ENCODE measurements around the gene EMC7.

DNA sequence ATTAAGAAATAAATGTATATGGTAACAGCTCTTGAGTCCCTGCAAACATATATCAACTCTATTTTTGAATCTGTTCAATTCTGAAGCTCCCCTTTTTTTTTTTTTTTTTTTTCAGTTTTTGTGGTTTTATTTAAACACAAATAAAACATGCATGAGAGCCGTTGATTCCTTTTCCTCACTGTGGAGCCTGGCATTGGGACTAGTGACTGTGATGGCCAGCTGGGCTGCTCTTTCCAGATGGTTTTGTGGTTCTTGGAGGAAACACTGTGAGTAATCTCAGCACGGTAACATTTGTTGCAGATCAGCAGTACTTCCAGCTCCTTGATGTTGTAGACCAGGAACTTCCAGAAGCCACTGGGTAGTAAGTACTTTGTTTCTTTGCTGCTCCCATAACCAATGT, 15.9 kb downstream of the EMC7 start:
- TF ChIP-seq TAF1 (IDR thresholded peaks at IDR 0.05; ENCODE audit: low read depth, low read length) (no peak), POLR2AphosphoS5 (IDR thresholded peaks at IDR 0.05; ENCODE audit: low read depth, low read length) (no peak), POLR2A (IDR thresholded peaks at IDR 0.05; ENCODE audit: low read depth, low read length) (no peak)

Data from GM12891 (cell line).